D721Med (cell line): ENCODE data around the gene TNFRSF14.

Experiments
- DNase-seq: peaks from one replicate; pipeline ENCODE4 v3.0.0; 2011; ENCODE audit warnings: low spot score; ENCODE audit not compliant: insufficient read length
- FAIRE-seq: peaks from 2 replicates; lab custom pipeline; 2011; peaks lifted over from hg19 to GRCh38; lab: Jason Lieb, UNC
- TF ChIP-seq, protein P1 (sequence below): IDR thresholded peaks from 2 replicates; pipeline ENCODE4 v1.5.1; 2012; ENCODE audit warnings: mild to moderate bottlenecking, control low read depth; ENCODE audit not compliant: insufficient read depth; ENCODE audit errors: missing control alignments

Gene TNFRSF14

DNA sequence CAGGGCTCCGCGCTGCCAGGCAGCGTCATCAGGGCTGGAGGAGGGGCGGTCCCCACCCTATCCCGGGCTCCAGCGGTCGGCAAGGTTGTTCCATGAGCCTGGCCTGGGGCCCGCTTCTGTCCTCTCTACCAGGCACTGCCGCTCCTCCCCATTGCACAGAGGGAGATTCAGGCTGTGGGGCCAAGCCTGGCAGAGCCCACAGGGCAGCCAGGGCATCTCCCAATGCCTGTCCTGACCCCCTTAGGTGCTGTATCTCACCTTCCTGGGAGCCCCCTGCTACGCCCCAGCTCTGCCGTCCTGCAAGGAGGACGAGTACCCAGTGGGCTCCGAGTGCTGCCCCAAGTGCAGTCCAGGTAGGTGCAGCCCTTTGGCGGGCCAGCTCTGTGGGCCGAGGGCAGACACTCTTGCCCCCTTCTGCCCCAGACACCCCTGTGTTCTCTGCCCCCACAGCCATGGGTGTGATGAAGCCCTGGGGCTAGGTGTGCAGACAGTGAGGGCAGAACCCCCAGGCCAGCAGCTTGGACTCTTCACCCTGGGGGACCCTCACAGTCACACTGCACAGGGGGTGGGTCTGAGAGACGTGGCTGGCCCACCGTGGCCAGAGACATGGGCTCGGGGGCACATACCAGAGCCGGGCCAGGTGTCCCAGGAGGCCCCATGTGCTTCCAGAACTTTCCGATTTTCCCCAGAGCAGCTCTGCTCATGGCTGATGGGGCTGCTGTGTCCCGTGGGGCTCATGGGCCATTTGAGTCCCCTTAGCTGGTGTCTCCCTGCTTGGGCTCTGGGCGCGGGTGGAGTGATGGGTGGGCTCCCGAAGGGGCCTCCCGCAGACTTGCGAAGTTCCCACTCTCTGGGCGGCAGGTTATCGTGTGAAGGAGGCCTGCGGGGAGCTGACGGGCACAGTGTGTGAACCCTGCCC, 1.6 kb downstream of the TNFRSF14 start:
- DNase-seq, result no peak
- TF ChIP-seq, protein P1, sequence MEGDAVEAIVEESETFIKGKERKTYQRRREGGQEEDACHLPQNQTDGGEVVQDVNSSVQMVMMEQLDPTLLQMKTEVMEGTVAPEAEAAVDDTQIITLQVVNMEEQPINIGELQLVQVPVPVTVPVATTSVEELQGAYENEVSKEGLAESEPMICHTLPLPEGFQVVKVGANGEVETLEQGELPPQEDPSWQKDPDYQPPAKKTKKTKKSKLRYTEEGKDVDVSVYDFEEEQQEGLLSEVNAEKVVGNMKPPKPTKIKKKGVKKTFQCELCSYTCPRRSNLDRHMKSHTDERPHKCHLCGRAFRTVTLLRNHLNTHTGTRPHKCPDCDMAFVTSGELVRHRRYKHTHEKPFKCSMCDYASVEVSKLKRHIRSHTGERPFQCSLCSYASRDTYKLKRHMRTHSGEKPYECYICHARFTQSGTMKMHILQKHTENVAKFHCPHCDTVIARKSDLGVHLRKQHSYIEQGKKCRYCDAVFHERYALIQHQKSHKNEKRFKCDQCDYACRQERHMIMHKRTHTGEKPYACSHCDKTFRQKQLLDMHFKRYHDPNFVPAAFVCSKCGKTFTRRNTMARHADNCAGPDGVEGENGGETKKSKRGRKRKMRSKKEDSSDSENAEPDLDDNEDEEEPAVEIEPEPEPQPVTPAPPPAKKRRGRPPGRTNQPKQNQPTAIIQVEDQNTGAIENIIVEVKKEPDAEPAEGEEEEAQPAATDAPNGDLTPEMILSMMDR, result no peak
- no peak for FAIRE-seq

DNA sequence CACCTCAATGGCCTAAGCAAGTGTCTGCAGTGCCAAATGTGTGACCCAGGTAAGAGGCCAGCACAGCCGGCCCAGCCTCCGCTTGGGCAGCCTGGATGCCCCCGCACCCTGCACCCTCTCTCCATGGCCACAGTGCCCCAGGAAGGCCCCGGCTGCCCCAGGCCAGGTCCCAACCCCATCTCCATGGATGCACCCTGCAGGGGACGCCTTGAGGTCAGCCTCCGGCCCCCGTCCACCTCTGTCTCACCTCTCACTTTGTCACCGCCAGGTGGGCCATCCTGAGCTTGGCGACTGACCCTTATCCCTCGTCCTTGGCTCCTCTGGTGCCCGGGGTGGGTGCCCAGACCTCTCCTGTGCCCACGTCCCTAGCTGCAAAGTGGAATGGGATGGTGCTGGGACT, 2.2 kb downstream of the TNFRSF14 start:
- FAIRE-seq (no peak), DNase-seq (no peak)
- TF ChIP-seq, protein P1, result no peak

DNA sequence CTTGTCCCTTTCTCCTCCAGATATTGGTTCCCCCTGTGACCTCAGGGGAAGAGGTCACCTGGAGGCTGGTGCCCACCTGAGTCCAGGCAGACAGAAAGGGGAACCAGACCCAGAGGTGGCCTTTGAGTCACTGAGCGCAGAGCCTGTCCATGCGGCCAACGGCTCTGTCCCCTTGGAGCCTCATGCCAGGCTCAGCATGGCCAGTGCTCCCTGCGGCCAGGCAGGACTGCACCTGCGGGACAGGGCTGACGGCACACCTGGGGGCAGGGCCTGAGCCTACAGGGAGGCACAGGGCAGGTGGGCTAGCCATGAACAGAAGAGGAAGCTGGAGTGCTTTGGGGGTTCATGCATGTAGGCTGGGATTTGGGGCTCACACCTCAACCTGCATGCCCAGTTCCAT, 2.7 kb downstream of the TNFRSF14 start:
- DNase-seq, result no peak
- TF ChIP-seq, protein P1, result no peak
- no peak for FAIRE-seq

DNA sequence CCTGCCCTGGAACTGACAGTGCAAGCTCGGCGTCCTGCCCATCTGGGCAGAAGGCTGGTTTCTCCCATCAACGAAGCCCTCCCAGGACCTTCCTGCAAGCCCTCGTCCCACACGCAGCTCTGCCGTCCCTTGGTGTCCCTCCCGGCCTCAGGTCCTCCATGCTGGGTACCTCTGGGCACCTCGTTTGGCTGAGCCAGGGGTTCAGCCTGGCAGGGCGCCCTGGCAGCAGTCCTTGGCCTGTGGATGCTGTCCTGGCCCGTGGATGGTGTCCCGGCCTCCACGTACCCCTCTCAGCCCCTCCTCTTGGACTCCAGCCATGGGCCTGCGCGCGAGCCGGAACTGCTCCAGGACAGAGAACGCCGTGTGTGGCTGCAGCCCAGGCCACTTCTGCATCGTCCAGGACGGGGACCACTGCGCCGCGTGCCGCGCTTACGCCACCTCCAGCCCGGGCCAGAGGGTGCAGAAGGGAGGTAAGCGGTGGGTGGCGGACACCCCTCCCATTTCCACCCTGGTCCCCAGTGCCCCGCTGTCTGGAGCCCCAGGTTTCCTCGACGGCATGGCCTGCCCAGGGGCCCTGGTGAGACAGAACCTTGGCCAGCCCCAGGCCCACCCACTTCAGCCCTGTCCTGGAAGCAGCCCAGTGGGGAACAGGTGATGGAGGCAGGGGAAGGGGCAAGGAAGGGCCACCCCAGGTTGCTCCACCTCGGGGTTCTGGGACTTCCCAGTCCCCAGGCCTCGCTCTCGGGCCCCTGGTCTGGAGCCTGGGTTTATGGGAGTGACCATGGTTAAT, 3.5 kb downstream of the TNFRSF14 start:
- TF ChIP-seq, protein P1, result no peak

GRCh38 chr1:2560299-2561073, 4.3 kb downstream of the TNFRSF14 start:
- FAIRE-seq (no peak), DNase-seq (no peak)
- TF ChIP-seq, protein P1, result no peak

More for the DNA sequence above, 3.5 kb downstream of the TNFRSF14 start:
- FAIRE-seq (no peak), DNase-seq (no peak)

DNA sequence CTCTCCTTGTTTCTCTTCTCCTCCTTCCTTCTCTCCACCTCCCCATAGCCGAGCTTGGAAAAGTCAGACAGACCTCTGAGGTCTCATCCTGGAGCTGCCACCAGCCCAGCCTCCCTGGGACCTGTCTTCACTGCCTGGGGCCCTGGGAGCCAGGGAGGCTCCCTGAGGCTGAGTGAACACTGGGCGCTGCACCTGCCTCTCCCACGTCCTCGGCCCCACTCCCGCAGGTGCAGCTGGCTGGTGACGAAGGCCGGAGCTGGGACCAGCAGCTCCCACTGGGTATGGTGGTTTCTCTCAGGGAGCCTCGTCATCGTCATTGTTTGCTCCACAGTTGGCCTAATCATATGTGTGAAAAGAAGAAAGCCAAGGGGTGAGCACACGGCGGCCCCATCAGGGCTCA, 5.3 kb downstream of the TNFRSF14 start:
- DNase-seq, result no peak
- TF ChIP-seq, protein P1, result no peak
- FAIRE-seq, result no peak
